Psoas muscle (tissue), 8 donors: ENCODE measurements around the gene PPP1R12B. TPM values are rescaled to one million over a fixed set of nuclear protein-coding genes. Genes with fewer than 3 reads are reported as not detected.

Source experiments
- ATAC-seq, 4 donors: fragments of 200-7000 bp; cut with Tn5 transposase; one replicate each; pipeline ENCODE4 v1.9.1; 2020; ENCODE audit warnings: moderate library complexity in 3 of 4, mild to moderate bottlenecking in 2 of 4
- DNase-seq, 2 donors: peaks; one replicate each; pipeline ENCODE4 v3.0.0-alpha.2; 2020
- H3K27ac ChIP-seq: fragments of 200-600 bp; one replicate; pipeline ENCODE4 v1.8.0; 2022
- H3K27me3 ChIP-seq, 3 donors: fragments of 200-600 bp in 1 of 3; one replicate each; pipeline versions ENCODE4 v1.6.1 to v1.8.0; 2013 to 2022; ENCODE audit warnings: low read length in 2 of 3, mild to moderate bottlenecking in 2 of 3, moderate library complexity in 1 of 3; ENCODE audit not compliant: insufficient read depth in 3 of 3
- H3K36me3 ChIP-seq, 2 donors: fragments of 200-600 bp in 1 of 2; one replicate each; pipeline versions ENCODE4 v1.6.1 to v1.8.0; 2013 to 2022; ENCODE audit warnings: low read depth in 1 of 2, mild to moderate bottlenecking in 1 of 2, moderate library complexity in 1 of 2; ENCODE audit not compliant: insufficient read depth in 1 of 2
- H3K4me1 ChIP-seq: fragments of 200-600 bp; one replicate; pipeline ENCODE4 v1.8.0; 2022
- H3K4me3 ChIP-seq: fragments of 200-600 bp; one replicate; pipeline ENCODE4 v1.8.0; 2022; ENCODE audit warnings: mild to moderate bottlenecking
- H3K9me3 ChIP-seq: fragments of 200-600 bp; one replicate; pipeline ENCODE4 v1.8.0; 2022
- CTCF ChIP-seq: fragments of 200-600 bp; IDR thresholded peaks from one replicate; pipeline ENCODE4 v1.8.0; 2022; ENCODE audit warnings: antibody characterized with exemption
- WGBS, 3 donors: extraction: QIAGEN DNeasy Blood & Tissue Kit; methylation state at CpG; one replicate each; pipeline versions ENCODE4 v1.1.6 to v1.1.7; 2013; 5-methylcytosine and 5-hydroxymethylcytosine counted together
- intact Hi-C, 2 donors: fragments of 100-400 bp; cut with DNase I; formaldehyde crosslinking; loops; one replicate each; pipeline versions ENCODE4 v1.11.0 to v1.14.2; 2022
- polyA plus RNA-seq, 3 donors: library from polyadenylated mRNA; stranded (reverse); fragments of 200-250 nt; gene quantifications; one replicate each; pipeline ENCODE4 v1.2.3, GENCODE V29; 2013
- total RNA-seq, 4 donors: library from RNA; stranded (reverse); fragmentation: NEBNext Ultra II Directional in 2 of 4; extraction: Animal tissue kit (Norgen Biotek cat#: 25700) in 2 of 4; gene quantifications; one replicate each; pipeline versions ENCODE4 v1.2.1 to v1.2.4, GENCODE V29; 2021 to 2023
- donor health status: healthy with polysubstance abuse.
- donor health status: DM: no; HTN: no; CAD: no; lungs with moderate emphysema.
- donor health status: Bipolar disorder and iron deficiency.
- donor health status: healthy.
- donor health status: DM: yes; HTN: yes; CAD: no.
- donor health status: DM: no; HTN: no; CAD: no.
- donor health status: DM: no; HTN: no; CAD: no.
- donor health status: DM: yes; HTN: yes; CAD: no.

PPP1R12B gene
- total and polyA plus RNA-seq, 7 donors = 8.3 to 189 (median 86.1) TPM

DNA sequence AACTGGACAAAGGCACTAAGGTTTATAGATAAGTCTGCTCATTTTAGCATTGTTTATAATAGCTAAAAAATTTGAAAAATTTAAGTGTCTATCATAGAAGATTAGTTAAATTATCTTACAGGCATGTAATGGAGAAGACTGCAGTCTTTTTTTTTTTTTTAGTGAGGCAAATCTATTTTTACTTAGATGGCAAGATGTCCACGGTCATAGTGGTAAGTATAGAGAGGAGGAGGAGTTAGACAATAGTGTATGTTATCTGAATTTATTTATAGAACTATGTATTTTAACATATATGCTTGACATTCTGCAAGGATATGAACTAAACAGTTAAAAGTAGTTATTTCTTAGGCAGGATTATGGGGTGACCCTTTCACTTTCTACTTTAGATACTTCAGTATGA lies 212.7 kb downstream of the PPP1R12B start:
- Histone ChIP-seq H3K27ac (no peak overlapping the region), H3K9me3 (no peaks in the 10 kb centered on the region), H3K27me3 (no peaks in the 10 kb centered on the region), H3K36me3 (peaks cover 0 to 44% of the 10 kb centered on the region in 2 donors), H3K4me3 (no peak overlapping the region), H3K4me1 (peaks cover 20% of the 10 kb centered on the region)
- DNase-seq (no peak), ATAC-seq (peak in 3 of 4 donors; percentile 40 to 51 (median 50))
- intact Hi-C loops = no loop called here
- 22 to 30% (median 24%) methylated on average over 1 of the region's 1 CpG for WGBS, 3 donors
- TF ChIP-seq CTCF = no peak

DNA sequence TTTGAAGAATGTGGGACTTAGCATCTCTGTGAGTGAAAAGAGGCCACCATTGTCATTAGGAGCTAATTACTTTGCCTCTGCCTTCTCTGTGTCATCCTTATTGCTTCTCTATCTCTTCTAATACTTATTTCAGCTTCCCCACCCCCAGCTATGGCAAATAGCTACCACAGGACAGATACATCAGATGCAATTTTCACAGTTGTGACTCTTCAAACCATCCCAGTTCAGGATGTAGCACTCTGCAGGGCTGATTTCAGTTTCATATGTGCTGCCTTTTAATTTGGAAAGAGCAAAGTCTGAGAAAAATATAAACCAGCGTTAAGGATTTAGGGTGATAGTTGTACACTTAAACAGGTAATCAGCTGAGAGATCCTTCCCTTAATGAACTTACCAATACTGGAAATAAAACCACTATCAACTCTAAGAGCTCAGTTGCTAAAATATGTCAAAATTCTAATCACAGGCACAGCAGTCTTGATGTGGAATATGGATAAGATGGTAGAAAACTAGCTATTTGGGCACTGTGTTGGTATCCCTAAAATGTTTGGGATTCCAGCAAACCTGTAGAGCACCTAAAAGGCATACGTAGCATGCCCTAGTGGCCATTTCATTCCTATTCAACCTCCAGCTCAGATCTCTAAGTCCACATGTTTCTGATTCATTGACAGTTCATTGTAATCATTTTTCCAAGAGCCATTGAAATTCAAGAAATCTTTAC lies 213.4 kb downstream of the PPP1R12B start:
- Histone ChIP-seq H3K4me1 (peaks cover 14% of the 10 kb centered on the region), H3K27ac (no peak overlapping the region), H3K27me3 (no peaks in the 10 kb centered on the region), H3K36me3 (peaks cover 0 to 51% of the 10 kb centered on the region in 2 donors), H3K4me3 (no peak overlapping the region), H3K9me3 (no peaks in the 10 kb centered on the region)
- 80 to 89% (median 88%) methylated on average over 2 of the region's 2 CpGs for WGBS, 3 donors
- no peak for TF ChIP-seq CTCF
- intact Hi-C loops = no loop called here
- no peak for ATAC-seq
- no peak for DNase-seq

DNA sequence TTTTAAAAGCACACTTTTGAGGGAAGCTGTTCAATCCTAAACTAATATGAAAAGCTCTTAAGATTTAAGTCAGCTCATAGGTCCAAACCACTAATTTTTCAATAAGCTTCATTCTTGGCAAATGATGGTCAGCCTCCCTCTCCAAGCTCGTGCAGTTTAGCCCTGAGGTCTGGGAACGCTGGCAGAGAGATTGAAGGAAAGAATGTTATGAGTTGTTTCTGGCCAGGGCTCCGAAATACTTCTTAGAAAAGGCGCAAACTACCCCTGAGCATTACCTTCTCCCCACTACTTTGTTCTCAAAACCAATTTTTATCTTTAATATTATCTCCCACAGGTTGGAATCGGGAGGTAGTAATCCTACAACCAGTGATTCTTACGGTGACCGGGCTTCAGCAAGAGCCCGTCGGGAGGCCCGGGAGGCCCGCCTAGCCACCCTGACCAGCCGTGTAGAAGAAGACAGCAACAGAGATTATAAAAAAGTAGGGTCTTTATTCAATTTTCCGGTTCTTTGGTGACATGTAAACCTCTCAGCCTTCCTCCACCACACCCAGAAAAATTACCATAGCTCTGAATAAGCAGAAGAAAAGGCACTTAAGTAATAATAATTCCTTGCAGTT lies 214.1 kb downstream of the PPP1R12B start:
- Histone ChIP-seq H3K4me3 (no peak overlapping the region), H3K27ac (no peak overlapping the region), H3K36me3 (peaks cover under 1 to 57% of the 10 kb centered on the region in 2 donors), H3K27me3 (no peaks in the 10 kb centered on the region), H3K4me1 (peaks cover 11% of the 10 kb centered on the region), H3K9me3 (no peaks in the 10 kb centered on the region)
- no peak for TF ChIP-seq CTCF
- DNase-seq (no peak), ATAC-seq (no peak)
- intact Hi-C loops = no loop called here
- 65 to 73% (median 71%) methylated on average over 13 of the region's 13 CpGs for WGBS, 3 donors

DNA sequence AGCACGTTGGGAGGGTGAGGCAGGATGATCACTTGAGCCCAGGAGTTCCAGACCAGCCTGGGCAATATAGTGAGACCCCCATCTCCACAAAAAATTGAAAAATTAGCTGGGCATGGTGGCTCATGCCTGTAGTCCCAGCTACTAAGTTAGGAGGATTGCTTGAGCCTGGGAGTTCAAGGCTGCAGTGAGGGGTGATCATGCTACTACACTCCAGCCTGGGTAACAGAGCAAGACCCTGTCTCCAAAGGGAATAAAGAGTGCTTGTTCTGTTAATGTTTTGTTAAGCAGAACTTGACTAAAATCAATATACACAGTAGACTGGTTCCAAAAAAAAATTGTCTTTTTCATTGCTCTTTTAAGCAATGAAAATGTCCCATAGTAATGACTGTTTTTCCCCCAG lies 215.3 kb downstream of the PPP1R12B start:
- no peak for DNase-seq
- Histone ChIP-seq H3K36me3 (peaks cover 2 to 70% of the 10 kb centered on the region in 2 donors), H3K27ac (peak overlapping the region; percentile 10), H3K4me1 (peaks cover 11% of the 10 kb centered on the region), H3K4me3 (no peak overlapping the region), H3K9me3 (no peaks in the 10 kb centered on the region), H3K27me3 (no peaks in the 10 kb centered on the region)
- 88 to 100% (median 92%) methylated on average over 1 of the region's 1 CpG for WGBS, 3 donors
- ATAC-seq = no peak
- intact Hi-C loops = no loop called here
- TF ChIP-seq CTCF = no peak
